Mucosa of rectum (tissue), 2 donors: ENCODE data around the gene ZNF391.

Source experiments
- H3K27ac ChIP-seq, 2 donors: one replicate each; pipeline ENCODE4 v1.7.0; 2013; ENCODE audit warnings: inconsistent platforms in 2 of 2, low read depth in 2 of 2, low read length in 2 of 2
- H3K27me3 ChIP-seq, 2 donors: one replicate each; pipeline ENCODE4 v1.7.0; 2013; ENCODE audit warnings: low read length in 2 of 2; ENCODE audit not compliant: control insufficient read depth in 2 of 2, insufficient read depth in 2 of 2
- H3K36me3 ChIP-seq, 2 donors: one replicate each; pipeline ENCODE4 v1.7.0; 2013; ENCODE audit warnings: low read length in 2 of 2; ENCODE audit not compliant: control insufficient read depth in 2 of 2, insufficient read depth in 2 of 2
- H3K4me1 ChIP-seq, 2 donors: one replicate each; pipeline ENCODE4 v1.7.0; 2013; ENCODE audit warnings: low read length in 2 of 2, mild to moderate bottlenecking in 1 of 2; ENCODE audit not compliant: control insufficient read depth in 2 of 2, insufficient read depth in 2 of 2
- H3K4me3 ChIP-seq, 2 donors: one replicate each; pipeline ENCODE4 v1.7.0; 2013; ENCODE audit warnings: low read length in 2 of 2
- H3K9ac ChIP-seq, 2 donors: one replicate each; pipeline ENCODE4 v1.7.0; 2013; ENCODE audit warnings: low read length in 2 of 2, low read depth in 1 of 2, mild to moderate bottlenecking in 1 of 2
- H3K9me3 ChIP-seq, 2 donors: one replicate each; pipeline ENCODE4 v1.7.0; 2013; ENCODE audit warnings: low read length in 2 of 2; ENCODE audit not compliant: control insufficient read depth in 2 of 2
- donor health status: healthy.
- donor health status: Normal muscosa, but diverticular disease.

ZNF391 gene

GRCh38 chr6:27448456-27448855 lies 59.9 kb downstream of the ZNF391 start:
- no peaks in the 10 kb centered on the region for H3K27me3 ChIP-seq
- H3K4me1 ChIP-seq = no peaks in the 10 kb centered on the region
- H3K9ac ChIP-seq = no peak overlapping the region
- no peak overlapping the region for H3K27ac ChIP-seq
- no peak overlapping the region for H3K4me3 ChIP-seq
- peaks cover 24% of the 10 kb centered on the region in 2 donors for H3K36me3 ChIP-seq
- peaks cover 50 to 57% of the 10 kb centered on the region in 2 donors for H3K9me3 ChIP-seq

GRCh38 chr6:27451660-27452390 lies 63.3 kb downstream of the ZNF391 start:
- no peaks in the 10 kb centered on the region for H3K27me3 ChIP-seq
- no peak overlapping the region for H3K27ac ChIP-seq
- H3K9me3 ChIP-seq = peaks cover 64 to 76% of the 10 kb centered on the region in 2 donors
- peaks cover 55 to 57% of the 10 kb centered on the region in 2 donors for H3K36me3 ChIP-seq
- H3K9ac ChIP-seq = no peak overlapping the region
- H3K4me3 ChIP-seq = no peak overlapping the region
- no peaks in the 10 kb centered on the region for H3K4me1 ChIP-seq

- Histone ChIP-seq H3K4me1 (no peaks in the 10 kb centered on the region), H3K27ac (no peak overlapping the region), H3K9me3 (peaks cover 68 to 83% of the 10 kb centered on the region in 2 donors), H3K9ac (no peak overlapping the region), H3K4me3 (no peak overlapping the region), H3K36me3 (peaks cover 62 to 64% of the 10 kb centered on the region in 2 donors), H3K27me3 (no peaks in the 10 kb centered on the region)
These were observed 63.9 kb downstream of the ZNF391 start for GRCh38 chr6:27452496-27452897.
